Keratinocyte (primary cell): ENCODE measurements around the gene CTNNA2. TPM values are rescaled to one million over a fixed set of nuclear protein-coding genes. Genes with fewer than 3 reads are reported as not detected.

Source experiments
- DNase-seq: peaks from one replicate; pipeline ENCODE4 v3.0.0-alpha.2; 2011; ENCODE audit warnings: low read depth, missing footprints, low spot score
- FAIRE-seq: peaks from 2 replicates; lab custom pipeline; 2011; peaks lifted over from hg19 to GRCh38; lab: Jason Lieb, UNC
- H2AFZ ChIP-seq: 2 replicates; pipeline ENCODE4 v1.6.0; 2012; ENCODE audit warnings: low read length, control low read depth, inconsistent platforms; ENCODE audit not compliant: control insufficient read depth
- H3K27ac ChIP-seq: 2 replicates; pipeline ENCODE4 v1.5.1; 2011; ENCODE audit warnings: low read length; ENCODE audit not compliant: control insufficient read depth, insufficient read depth
- H3K27me3 ChIP-seq: 3 replicates; pipeline ENCODE4 v1.6.0; 2011; ENCODE audit warnings: low read length; ENCODE audit not compliant: control insufficient read depth, insufficient read depth; ENCODE audit errors: extremely low read depth
- H3K36me3 ChIP-seq, 2 experiments: 2 replicates in 1 of 2; 3 replicates in 1 of 2; pipeline ENCODE4 v1.5.1; 2011; ENCODE audit warnings: low read length in 2 of 2, mild to moderate bottlenecking in 1 of 2; ENCODE audit not compliant: control insufficient read depth in 2 of 2, insufficient read depth in 2 of 2; ENCODE audit errors: extremely low read depth in 1 of 2
- H3K4me1 ChIP-seq: 3 replicates; pipeline ENCODE4 v1.5.1; 2011; ENCODE audit warnings: low read length; ENCODE audit not compliant: control insufficient read depth, insufficient read depth; ENCODE audit errors: extremely low read depth
- H3K4me2 ChIP-seq: 3 replicates; pipeline ENCODE4 v1.6.0; 2011; ENCODE audit warnings: low read depth, low read length; ENCODE audit not compliant: control insufficient read depth, insufficient read depth; ENCODE audit errors: extremely low read depth
- H3K4me3 ChIP-seq, 3 experiments: fragments of 200-600 bp in 1 of 3; sonication (generic) in 1 of 3; 2 replicates in 2 of 3; 3 replicates in 1 of 3; pipeline ENCODE4 v1.5.1; 2011 to 2016; ENCODE audit warnings: low read length in 3 of 3, mild to moderate bottlenecking in 3 of 3, control low read depth in 2 of 3, inconsistent platforms in 1 of 3, low read depth in 1 of 3, mixed read lengths in 1 of 3, mixed run types in 1 of 3, moderate library complexity in 1 of 3; ENCODE audit not compliant: control insufficient read depth in 2 of 3, insufficient read depth in 2 of 3; ENCODE audit errors: extremely low read depth in 1 of 3
- H3K79me2 ChIP-seq: 2 replicates; pipeline ENCODE4 v1.6.0; 2012; ENCODE audit warnings: low read length; ENCODE audit not compliant: control insufficient read depth, insufficient read depth
- H3K9ac ChIP-seq: 3 replicates; pipeline ENCODE4 v1.6.0; 2011; ENCODE audit warnings: low read length; ENCODE audit not compliant: control insufficient read depth, insufficient read depth; ENCODE audit errors: extremely low read depth
- H3K9me1 ChIP-seq: 3 replicates; pipeline ENCODE4 v1.6.0; 2011; ENCODE audit warnings: low read length; ENCODE audit not compliant: control insufficient read depth, insufficient read depth; ENCODE audit errors: extremely low read depth
- H3K9me3 ChIP-seq: 2 replicates; pipeline ENCODE4 v1.5.1; 2012; ENCODE audit warnings: low read depth, low read length; ENCODE audit not compliant: control insufficient read depth
- H4K20me1 ChIP-seq: 3 replicates; pipeline ENCODE4 v1.6.0; 2011; ENCODE audit warnings: low read length; ENCODE audit not compliant: control insufficient read depth, insufficient read depth; ENCODE audit errors: extremely low read depth
- CTCF ChIP-seq, 3 experiments: IDR thresholded peaks in 1 of 3; conservative IDR thresholded peaks in 1 of 3; optimal IDR thresholded peaks in 1 of 3; 2 replicates in 2 of 3; 3 replicates in 1 of 3; pipeline versions ENCODE3 to v1.5.1; 2011; ENCODE audit warnings: low read length in 3 of 3, mild to moderate bottlenecking in 3 of 3, moderate library complexity in 2 of 3, control low read depth in 1 of 3, inconsistent platforms in 1 of 3; ENCODE audit not compliant: insufficient read depth in 2 of 3; ENCODE audit errors: extremely low read depth in 1 of 3
- EZH2 ChIP-seq: IDR thresholded peaks from one replicate; pipeline ENCODE4 v1.6.1; 2012; ENCODE audit warnings: inconsistent platforms, mild to moderate bottlenecking, low read length, moderate library complexity
- dilution Hi-C: fragments of 300-500 bp; cut with MboI; formaldehyde crosslinking; loops from one replicate; pipeline ENCODE4 v1.7.0; 2020; ENCODE audit warnings: low sequenced_read_pairs; ENCODE audit not compliant: extremely low pct_ligation_motif_present
- polyA plus RNA-seq, 5 experiments: library from polyadenylated mRNA; depleted of rRNA in 3 of 5; stranded (reverse) in 3 of 5; stranded (forward) in 1 of 5; unstranded in 1 of 5; fragments of >200 nt; gene quantifications; 1 replicate in 1 of 5; 2 replicates in 3 of 5; 3 replicates in 1 of 5; pipeline versions ENCODE4 v1.2.1 to v1.2.3, GENCODE V29; 2011 to 2012; ENCODE audit warnings: missing spikeins in 2 of 5, low read depth in 1 of 5, low replicate concordance in 1 of 5

The CTNNA2 gene
- polyA plus RNA-seq, 1 donor (not counting 4 experiments of a cell fraction or from before 2014, with no cell fraction given), result not detected

GRCh38 chr2:80302001-80302313 lies 789.1 kb downstream of the CTNNA2 start:
- H3K4me1 ChIP-seq, result no peaks in the 10 kb centered on the region
- dilution Hi-C loops, result no loop called here
- no peak for FAIRE-seq
- DNase-seq, result no peak
- no peak overlapping the region for H3K4me2 ChIP-seq
- no peaks in the 10 kb centered on the region for H3K36me3 ChIP-seq
- H3K27me3 ChIP-seq, result peaks cover 43% of the 10 kb centered on the region
- H3K79me2 ChIP-seq, result no peaks in the 10 kb centered on the region
- H3K27ac ChIP-seq, result no peak overlapping the region
- H3K4me3 ChIP-seq, result no peak overlapping the region
- no peaks in the 10 kb centered on the region for H3K9me3 ChIP-seq
- TF ChIP-seq CTCF (optimal IDR thresholded peaks at IDR 0.05 in 1 of 3, IDR thresholded peaks at IDR 0.05 in 1 of 3, conservative IDR thresholded peaks at IDR 0.05 in 1 of 3; ENCODE audit: extremely low read depth in 1 of 3, insufficient read depth in 2 of 3, low read length in 3 of 3) (no peak), EZH2 (no peak)
- no peak overlapping the region for H3K9ac ChIP-seq
- H2AFZ ChIP-seq, result no peak overlapping the region
- H3K9me1 ChIP-seq, result no peaks in the 10 kb centered on the region
- H4K20me1 ChIP-seq, result no peaks in the 10 kb centered on the region

- dilution Hi-C loops, result no loop called here
- H3K4me3 ChIP-seq, result no peak overlapping the region
These were observed 789.6 kb downstream of the CTNNA2 start for GRCh38 chr2:80302314-80303005.

More at GRCh38 chr2:80302314-80303005, 789.6 kb downstream of the CTNNA2 start:
- Histone ChIP-seq H3K27ac (no peak overlapping the region), H3K27me3 (peaks cover 43% of the 10 kb centered on the region), H3K9me3 (no peaks in the 10 kb centered on the region), H3K4me2 (no peak overlapping the region), H3K79me2 (no peaks in the 10 kb centered on the region), H2AFZ (no peak overlapping the region), H3K9me1 (no peaks in the 10 kb centered on the region), H3K9ac (no peak overlapping the region), H3K36me3 (no peaks in the 10 kb centered on the region), H4K20me1 (no peaks in the 10 kb centered on the region), H3K4me1 (no peaks in the 10 kb centered on the region)
- FAIRE-seq (no peak), DNase-seq (no peak)
- no peak for TF ChIP-seq CTCF (optimal IDR thresholded peaks at IDR 0.05 in 1 of 3, IDR thresholded peaks at IDR 0.05 in 1 of 3, conservative IDR thresholded peaks at IDR 0.05 in 1 of 3; ENCODE audit: extremely low read depth in 1 of 3, insufficient read depth in 2 of 3, low read length in 3 of 3)
- peak; percentile 44 for TF ChIP-seq EZH2
